Neural cell (in vitro differentiated cells): ENCODE data around the gene GORASP2. TPM values are rescaled to one million over a fixed set of nuclear protein-coding genes. Genes with fewer than 3 reads are reported as not detected.

Experiments used
- H2AFZ ChIP-seq: fragments of 200-600, 300-800 bp; sonication (generic), shearing (Covaris generic); 2 replicates; pipeline ENCODE4 v1.6.0; 2014; ENCODE audit warnings: low read depth, mild to moderate bottlenecking, antibody characterized with exemption, low read length, moderate library complexity
- H3F3A ChIP-seq: fragments of 200-600 bp; shearing (Covaris generic); 2 replicates; pipeline ENCODE4 v1.6.1; 2016; ENCODE audit warnings: mild to moderate bottlenecking, moderate library complexity, mixed read lengths, antibody characterized with exemption, low read length; ENCODE audit not compliant: insufficient read depth, poor library complexity, severe bottlenecking
- H3K27ac ChIP-seq: fragments of 200-600, 300-800 bp; sonication (generic), shearing (Covaris generic); 2 replicates; pipeline ENCODE4 v1.5.1; 2014; ENCODE audit warnings: mild to moderate bottlenecking, low read length, moderate library complexity
- H3K27me3 ChIP-seq: fragments of 300-800, 200-600 bp; sonication (generic), shearing (Covaris generic); 2 replicates; pipeline ENCODE4 v1.6.0; 2014; ENCODE audit warnings: mild to moderate bottlenecking, low read depth, low read length, moderate library complexity; ENCODE audit not compliant: insufficient read depth
- H3K36me3 ChIP-seq: fragments of 300-800, 200-600 bp; sonication (generic), shearing (Covaris generic); 2 replicates; pipeline ENCODE4 v1.5.1; 2014; ENCODE audit warnings: mild to moderate bottlenecking, antibody characterized with exemption, low read length, moderate library complexity; ENCODE audit not compliant: insufficient read depth
- H3K4me2 ChIP-seq: fragments of 300-800, 200-600 bp; sonication (generic), shearing (Covaris generic); 2 replicates; pipeline ENCODE4 v1.6.0; 2014; ENCODE audit warnings: mild to moderate bottlenecking, low read length
- H3K4me3 ChIP-seq: fragments of 300-800, 200-600 bp; sonication (generic), shearing (Covaris generic); 2 replicates; pipeline ENCODE4 v1.5.1; 2014; ENCODE audit warnings: mild to moderate bottlenecking, low read length, moderate library complexity
- H3K79me2 ChIP-seq: fragments of 200-600 bp; shearing (Covaris generic); replicated peaks from 2 replicates; pipeline ENCODE4 v1.6.0; 2014; ENCODE audit warnings: mild to moderate bottlenecking, low read length, moderate library complexity; ENCODE audit not compliant: insufficient read depth
- H3K9ac ChIP-seq: fragments of 300-800, 200-600 bp; sonication (generic), shearing (Covaris generic); 2 replicates; pipeline ENCODE4 v1.6.1; 2016; ENCODE audit warnings: mild to moderate bottlenecking, low read length, mixed read lengths
- H3K9me2 ChIP-seq: fragments of 200-600 bp; shearing (Covaris generic); 2 replicates; pipeline ENCODE4 v1.6.1; 2016; ENCODE audit warnings: mild to moderate bottlenecking, low read length, mixed read lengths; ENCODE audit not compliant: insufficient read depth
- H3K9me3 ChIP-seq: fragments of 200-600, 300-800 bp; sonication (generic), shearing (Covaris generic); 2 replicates; pipeline ENCODE4 v1.6.1; 2016; ENCODE audit warnings: mild to moderate bottlenecking, mixed run types, low read length, moderate library complexity, mixed read lengths
- H4K20me1 ChIP-seq: fragments of 200-600 bp; shearing (Covaris generic); 2 replicates; pipeline ENCODE4 v1.6.1; 2016; ENCODE audit warnings: mild to moderate bottlenecking, mixed run types; ENCODE audit not compliant: insufficient read depth
- EP300 ChIP-seq: fragments of 450-650 bp; conservative IDR thresholded peaks from 2 replicates; pipeline ENCODE4 v1.6.1; 2014; ENCODE audit warnings: antibody characterized with exemption, mild to moderate bottlenecking, moderate library complexity; ENCODE audit not compliant: poor library complexity, severe bottlenecking
- EZH2 ChIP-seq: fragments of 200-600, 300-800 bp; shearing (Covaris generic), sonication (generic); IDR thresholded peaks from 2 replicates; pipeline ENCODE4 v1.6.1; 2014; ENCODE audit warnings: antibody characterized with exemption, low read length, borderline replicate concordance, mild to moderate bottlenecking; ENCODE audit not compliant: insufficient read depth, poor library complexity, severe bottlenecking
- MXI1 ChIP-seq: fragments of 450-650 bp; conservative IDR thresholded peaks from 2 replicates; pipeline ENCODE4 v1.6.1; 2014; ENCODE audit warnings: antibody characterized with exemption, mild to moderate bottlenecking; ENCODE audit not compliant: poor library complexity, severe bottlenecking
- POLR2AphosphoS5 ChIP-seq: IDR thresholded peaks from 2 replicates; pipeline ENCODE4 v1.6.1; 2012
- RAD21 ChIP-seq: fragments of 450-650 bp; conservative IDR thresholded peaks from 2 replicates; pipeline ENCODE4 v1.6.1; 2014; ENCODE audit warnings: antibody characterized with exemption, mild to moderate bottlenecking, moderate library complexity
- SMC3 ChIP-seq: fragments of 450-650 bp; conservative IDR thresholded peaks from 2 replicates; pipeline ENCODE4 v1.6.1; 2014; ENCODE audit warnings: antibody characterized with exemption, mild to moderate bottlenecking, moderate library complexity; ENCODE audit not compliant: poor library complexity
- TAF1 ChIP-seq: IDR thresholded peaks from 2 replicates; pipeline ENCODE4 v1.6.1; 2012; ENCODE audit warnings: low read depth
- polyA plus RNA-seq: library from polyadenylated mRNA; depleted of rRNA; stranded (reverse); fragments of >200 nt; gene quantifications from 2 replicates; pipeline ENCODE4 v1.2.3, GENCODE V29; 2014
- TF ChIP-seq, protein P1 (sequence below): fragments of 450-650 bp; IDR thresholded peaks from 2 replicates; pipeline ENCODE4 v1.5.1; 2014; ENCODE audit warnings: antibody characterized with exemption, mild to moderate bottlenecking, moderate library complexity; ENCODE audit not compliant: poor library complexity, severe bottlenecking
- TF ChIP-seq, protein P2 (sequence below): IDR thresholded peaks from 2 replicates; pipeline ENCODE4 v1.6.1; 2012; ENCODE audit warnings: borderline replicate concordance

GORASP2 gene
- polyA plus RNA-seq, 1 donor from 2014 or later: 20.4 TPM

DNA sequence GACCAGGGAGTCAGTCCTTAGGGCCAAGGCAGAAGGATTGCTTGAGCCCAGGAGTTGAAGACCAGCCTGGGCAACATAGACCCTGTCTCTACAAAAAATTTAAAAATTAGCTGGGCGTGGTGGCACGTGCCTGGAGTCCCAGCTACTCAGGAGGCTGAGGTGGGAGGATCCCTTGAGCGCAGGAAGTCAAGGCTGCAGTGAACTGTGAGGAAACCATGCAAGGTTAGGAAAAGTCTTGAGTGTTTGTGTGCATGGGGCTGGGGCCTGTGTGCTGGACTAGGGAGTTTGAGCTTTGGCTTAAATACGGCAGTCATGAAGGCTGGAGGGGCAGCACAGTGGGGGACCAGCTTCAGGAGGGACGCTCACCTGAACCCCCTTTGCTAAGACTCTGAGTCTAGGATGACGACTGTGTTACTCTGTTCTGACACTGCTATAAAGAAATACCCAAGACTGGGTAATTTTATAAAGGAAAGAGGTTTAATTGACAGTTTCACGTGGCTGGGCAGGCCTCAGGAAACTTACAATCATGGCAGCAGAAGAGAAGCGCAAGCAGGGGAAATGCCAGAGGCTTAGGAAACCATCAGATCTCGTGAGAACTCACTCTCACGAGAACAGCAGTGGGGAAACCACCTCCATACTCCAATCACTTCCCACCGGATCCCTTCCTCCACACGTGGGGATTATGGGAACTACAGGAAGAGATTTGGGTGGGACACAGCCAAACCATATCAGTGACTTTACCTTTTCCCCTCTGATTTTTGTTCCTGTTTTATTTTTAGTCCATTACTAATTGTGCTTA, 39.4 kb downstream of the GORASP2 start:
- peaks cover 6% of the 10 kb centered on the region for H3K36me3 ChIP-seq
- TF ChIP-seq MXI1: no peak
- TF ChIP-seq, protein P1, sequence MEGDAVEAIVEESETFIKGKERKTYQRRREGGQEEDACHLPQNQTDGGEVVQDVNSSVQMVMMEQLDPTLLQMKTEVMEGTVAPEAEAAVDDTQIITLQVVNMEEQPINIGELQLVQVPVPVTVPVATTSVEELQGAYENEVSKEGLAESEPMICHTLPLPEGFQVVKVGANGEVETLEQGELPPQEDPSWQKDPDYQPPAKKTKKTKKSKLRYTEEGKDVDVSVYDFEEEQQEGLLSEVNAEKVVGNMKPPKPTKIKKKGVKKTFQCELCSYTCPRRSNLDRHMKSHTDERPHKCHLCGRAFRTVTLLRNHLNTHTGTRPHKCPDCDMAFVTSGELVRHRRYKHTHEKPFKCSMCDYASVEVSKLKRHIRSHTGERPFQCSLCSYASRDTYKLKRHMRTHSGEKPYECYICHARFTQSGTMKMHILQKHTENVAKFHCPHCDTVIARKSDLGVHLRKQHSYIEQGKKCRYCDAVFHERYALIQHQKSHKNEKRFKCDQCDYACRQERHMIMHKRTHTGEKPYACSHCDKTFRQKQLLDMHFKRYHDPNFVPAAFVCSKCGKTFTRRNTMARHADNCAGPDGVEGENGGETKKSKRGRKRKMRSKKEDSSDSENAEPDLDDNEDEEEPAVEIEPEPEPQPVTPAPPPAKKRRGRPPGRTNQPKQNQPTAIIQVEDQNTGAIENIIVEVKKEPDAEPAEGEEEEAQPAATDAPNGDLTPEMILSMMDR: no peak
- no peak for TF ChIP-seq EP300
- TF ChIP-seq, protein P2, sequence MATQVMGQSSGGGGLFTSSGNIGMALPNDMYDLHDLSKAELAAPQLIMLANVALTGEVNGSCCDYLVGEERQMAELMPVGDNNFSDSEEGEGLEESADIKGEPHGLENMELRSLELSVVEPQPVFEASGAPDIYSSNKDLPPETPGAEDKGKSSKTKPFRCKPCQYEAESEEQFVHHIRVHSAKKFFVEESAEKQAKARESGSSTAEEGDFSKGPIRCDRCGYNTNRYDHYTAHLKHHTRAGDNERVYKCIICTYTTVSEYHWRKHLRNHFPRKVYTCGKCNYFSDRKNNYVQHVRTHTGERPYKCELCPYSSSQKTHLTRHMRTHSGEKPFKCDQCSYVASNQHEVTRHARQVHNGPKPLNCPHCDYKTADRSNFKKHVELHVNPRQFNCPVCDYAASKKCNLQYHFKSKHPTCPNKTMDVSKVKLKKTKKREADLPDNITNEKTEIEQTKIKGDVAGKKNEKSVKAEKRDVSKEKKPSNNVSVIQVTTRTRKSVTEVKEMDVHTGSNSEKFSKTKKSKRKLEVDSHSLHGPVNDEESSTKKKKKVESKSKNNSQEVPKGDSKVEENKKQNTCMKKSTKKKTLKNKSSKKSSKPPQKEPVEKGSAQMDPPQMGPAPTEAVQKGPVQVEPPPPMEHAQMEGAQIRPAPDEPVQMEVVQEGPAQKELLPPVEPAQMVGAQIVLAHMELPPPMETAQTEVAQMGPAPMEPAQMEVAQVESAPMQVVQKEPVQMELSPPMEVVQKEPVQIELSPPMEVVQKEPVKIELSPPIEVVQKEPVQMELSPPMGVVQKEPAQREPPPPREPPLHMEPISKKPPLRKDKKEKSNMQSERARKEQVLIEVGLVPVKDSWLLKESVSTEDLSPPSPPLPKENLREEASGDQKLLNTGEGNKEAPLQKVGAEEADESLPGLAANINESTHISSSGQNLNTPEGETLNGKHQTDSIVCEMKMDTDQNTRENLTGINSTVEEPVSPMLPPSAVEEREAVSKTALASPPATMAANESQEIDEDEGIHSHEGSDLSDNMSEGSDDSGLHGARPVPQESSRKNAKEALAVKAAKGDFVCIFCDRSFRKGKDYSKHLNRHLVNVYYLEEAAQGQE: no peak
- no peak for TF ChIP-seq RAD21
- no peak for TF ChIP-seq EZH2
- TF ChIP-seq SMC3: no peak
- no peak for TF ChIP-seq TAF1
- TF ChIP-seq POLR2AphosphoS5: no peak
- no peak overlapping the region for H2AFZ ChIP-seq
- H3K27ac ChIP-seq: no peak overlapping the region
- no peak overlapping the region for H3K9ac ChIP-seq
- H3K4me3 ChIP-seq: no peak overlapping the region
- H3K9me2 ChIP-seq: no peaks in the 10 kb centered on the region
- no peaks in the 10 kb centered on the region for H3K9me3 ChIP-seq
- no peaks in the 10 kb centered on the region for H4K20me1 ChIP-seq
- no peak overlapping the region for H3K4me2 ChIP-seq
- H3F3A ChIP-seq: no peaks in the 10 kb centered on the region
- H3K79me2 ChIP-seq: no peaks in the 10 kb centered on the region
- H3K27me3 ChIP-seq: no peaks in the 10 kb centered on the region

DNA sequence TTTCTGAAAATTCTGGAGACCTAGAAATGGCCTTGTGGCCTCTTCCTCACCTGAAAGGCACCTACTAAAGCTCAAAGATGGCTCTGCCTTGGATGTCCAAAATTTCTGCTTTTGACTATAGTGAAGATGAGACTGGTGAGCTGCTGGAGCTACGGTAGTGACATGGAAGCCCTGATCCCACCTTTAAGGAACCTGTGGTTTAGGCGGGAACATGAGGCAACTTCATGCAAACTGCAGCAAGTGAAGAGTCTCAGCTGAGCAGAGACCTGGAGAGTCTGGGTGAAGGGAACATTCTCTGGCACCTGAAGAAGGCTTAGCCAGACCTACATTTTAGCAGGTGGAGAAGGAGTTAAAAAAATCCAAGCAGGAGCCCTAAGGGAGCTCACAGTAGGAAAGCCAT, 40.0 kb downstream of the GORASP2 start:
- Histone ChIP-seq H3K9me3 (no peaks in the 10 kb centered on the region), H3K4me3 (no peak overlapping the region), H3K9me2 (no peaks in the 10 kb centered on the region), H3F3A (no peaks in the 10 kb centered on the region), H3K79me2 (no peaks in the 10 kb centered on the region), H4K20me1 (no peaks in the 10 kb centered on the region), H3K4me2 (no peak overlapping the region), H3K9ac (no peak overlapping the region), H3K36me3 (peaks cover 6% of the 10 kb centered on the region), H2AFZ (no peak overlapping the region), H3K27ac (no peak overlapping the region), H3K27me3 (no peaks in the 10 kb centered on the region)
- TF ChIP-seq, protein P1: no peak
- TF ChIP-seq SMC3: no peak
- no peak for TF ChIP-seq MXI1
- no peak for TF ChIP-seq POLR2AphosphoS5
- TF ChIP-seq EP300: no peak
- no peak for TF ChIP-seq EZH2
- TF ChIP-seq RAD21: no peak
- no peak for TF ChIP-seq TAF1
- TF ChIP-seq, protein P2: no peak
